ENCODE results near the gene POLK. TPM values are rescaled to one million over a fixed set of nuclear protein-coding genes. Genes with fewer than 3 reads are reported as not detected.

The POLK gene
- total and polyA plus RNA-seq, 2 donors (not counting 3 experiments of a cell fraction or from before 2014, with no cell fraction given), result 5.1 to 27.3 TPM

- no TSS peak for BruUV-seq (replicated peaks)
- intact Hi-C loops (cut with micrococcal nuclease), result loop anchor here (10.0 kb wide), 1 partner anchor 369 kb away; the partner anchor contains the start of gene ANKRD31
- CTCF ChIA-PET, result interaction anchor here (0.6 to 1.2 kb wide), 4 partner anchors 11 to 77 kb away, joined by 3 to 8 read pairs (median 3); no protein-coding TSS in a partner anchor
Measured at GRCh38 chr5:75603371-75603770, 91.7 kb downstream of the POLK start.

More at GRCh38 chr5:75603371-75603770, 91.7 kb downstream of the POLK start:
- Histone ChIP-seq H3K4me1 (ENCODE audit: control insufficient read depth, extremely low read depth, insufficient read depth, low read length) (peaks cover 4% of the 10 kb centered on the region), H3K9ac (replicated peaks; ENCODE audit: extremely low read depth, insufficient read depth, low read length) (no peak overlapping the region), H3K4me3 (replicated peaks in 1 of 3; ENCODE audit: insufficient read depth in 1 of 3, low read depth in 1 of 3, low read length in 3 of 3) (no peak overlapping the region), H2AFZ (ENCODE audit: low read depth, low read length) (no peak overlapping the region), H3K27me3 (ENCODE audit: control insufficient read depth in 2 of 2, insufficient read depth in 2 of 2, low read length in 2 of 2) (no peaks in the 10 kb centered on the region), H3K9me1 (replicated peaks; ENCODE audit: control insufficient read depth, extremely low read depth, insufficient read depth, low read length) (no peaks in the 10 kb centered on the region), H3K79me2 (ENCODE audit: control insufficient read depth, insufficient read depth, low read length) (no peaks in the 10 kb centered on the region), H3K27ac (ENCODE audit: insufficient read depth, low read depth, low read length) (no peak overlapping the region), H3K36me3 (ENCODE audit: control insufficient read depth in 2 of 2, extremely low read depth in 1 of 2, insufficient read depth in 2 of 2, low read length in 2 of 2) (peaks cover 0 to 7% of the 10 kb centered on the region in 2 experiments), H3K4me2 (ENCODE audit: insufficient read depth, low read length) (no peak overlapping the region), H4K20me1 (replicated peaks; ENCODE audit: control insufficient read depth, extremely low read depth, insufficient read depth, low read length) (no peaks in the 10 kb centered on the region), H3K9me3 (replicated peaks; ENCODE audit: control insufficient read depth, insufficient read depth, low read length) (no peaks in the 10 kb centered on the region)
- dilution Hi-C loops (cut with MboI; ENCODE audit: extremely low pct_ligation_motif_present, low sequenced_read_pairs), result no loop called here
- TF ChIP-seq POLR2A (IDR thresholded peaks at IDR 0.05; ENCODE audit: low read depth, low read length) (no peak), MAX (IDR thresholded peaks at IDR 0.05; ENCODE audit: insufficient read depth, insufficient read length) (no peak), MYC (IDR thresholded peaks at IDR 0.05; ENCODE audit: low read depth, low read length) (no peak), EZH2 (IDR thresholded peaks at IDR 0.05; ENCODE audit: borderline replicate concordance, low read depth, low read length, severe bottlenecking) (no peak), CTCF (IDR thresholded peaks at IDR 0.05; ENCODE audit: extremely low read depth in 1 of 2, insufficient read depth in 1 of 2, low read depth in 1 of 2, low read length in 2 of 2) (no peak)
- POLR2A ChIA-PET, result no interaction called here
- no peak for FAIRE-seq
- DNase-seq (ENCODE audit: low read depth, low spot score), result peak; percentile 66

All from endothelial cell of umbilical vein (primary cell).